HEK293T (cell line): Measurements from ENCODE around the gene CAST.

ENCODE experiments used
- ARNT ChIP-seq: fragments of 450-650 bp; IDR thresholded peaks from 2 replicates; pipeline ENCODE4 v1.6.1; 2017; ENCODE audit warnings: mild to moderate bottlenecking
- BHLHE40 ChIP-seq: fragments of 450-650 bp; IDR thresholded peaks from 2 replicates; pipeline ENCODE4 v1.6.1; 2016; ENCODE audit warnings: mild to moderate bottlenecking, moderate library complexity, borderline replicate concordance
- ELF4 ChIP-seq: fragments of 450-650 bp; IDR thresholded peaks from 2 replicates; pipeline ENCODE4 v1.6.1; 2017; ENCODE audit warnings: antibody characterized with exemption
- FOXA1 ChIP-seq: fragments of 450-650 bp; IDR thresholded peaks from 2 replicates; pipeline ENCODE4 v1.6.1; 2016; ENCODE audit warnings: mild to moderate bottlenecking
- FOXM1 ChIP-seq: fragments of 450-650 bp; IDR thresholded peaks from 2 replicates; pipeline ENCODE4 v1.6.1; 2017; ENCODE audit warnings: mild to moderate bottlenecking, borderline replicate concordance
- HDGF ChIP-seq: fragments of 450-650 bp; IDR thresholded peaks from 2 replicates; pipeline ENCODE4 v1.6.1; 2017; ENCODE audit warnings: antibody characterized with exemption, borderline replicate concordance
- NFRKB ChIP-seq: fragments of 450-650 bp; IDR thresholded peaks from 2 replicates; pipeline ENCODE4 v1.6.1; 2016; ENCODE audit warnings: mild to moderate bottlenecking, moderate library complexity
- SUZ12 ChIP-seq: fragments of 450-650 bp; IDR thresholded peaks from 2 replicates; pipeline ENCODE4 v1.6.1; 2016; ENCODE audit warnings: mild to moderate bottlenecking
- TARDBP ChIP-seq: fragments of 450-650 bp; IDR thresholded peaks from 2 replicates; pipeline ENCODE4 v1.6.1; 2016
- ZNF384 ChIP-seq: fragments of 450-650 bp; IDR thresholded peaks from 2 replicates; pipeline ENCODE4 v1.6.1; 2016
- TF ChIP-seq, protein P1 (sequence below): fragments of 450-650 bp; IDR thresholded peaks from 2 replicates; pipeline ENCODE4 v1.6.1; 2016

DNA sequence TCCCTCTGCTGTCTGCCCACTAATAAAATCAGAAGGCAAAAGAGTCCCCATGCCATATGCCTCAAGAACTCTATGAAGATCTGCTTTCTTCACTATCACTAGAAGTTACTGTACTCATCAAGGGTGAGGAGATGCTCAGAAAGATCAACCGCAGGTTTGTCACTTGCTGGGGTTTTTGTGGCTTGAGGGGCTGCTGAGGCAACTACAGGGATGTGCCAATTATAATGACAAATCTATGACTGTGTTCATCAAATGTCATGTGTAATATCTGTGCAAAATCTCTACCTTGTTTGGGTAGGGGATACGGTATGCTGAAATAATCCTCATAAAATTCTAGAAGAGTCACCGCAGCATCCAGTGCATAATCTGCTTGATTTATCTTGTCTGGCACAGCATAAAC, 132.6 kb downstream of the CAST start:
- TF ChIP-seq FOXA1 (no peak), ELF4 (no peak), SUZ12 (no peak), TARDBP (no peak), NFRKB (no peak), ARNT (no peak), FOXM1 (no peak), HDGF (no peak), BHLHE40 (no peak), ZNF384 (no peak)
- TF ChIP-seq, protein P1, sequence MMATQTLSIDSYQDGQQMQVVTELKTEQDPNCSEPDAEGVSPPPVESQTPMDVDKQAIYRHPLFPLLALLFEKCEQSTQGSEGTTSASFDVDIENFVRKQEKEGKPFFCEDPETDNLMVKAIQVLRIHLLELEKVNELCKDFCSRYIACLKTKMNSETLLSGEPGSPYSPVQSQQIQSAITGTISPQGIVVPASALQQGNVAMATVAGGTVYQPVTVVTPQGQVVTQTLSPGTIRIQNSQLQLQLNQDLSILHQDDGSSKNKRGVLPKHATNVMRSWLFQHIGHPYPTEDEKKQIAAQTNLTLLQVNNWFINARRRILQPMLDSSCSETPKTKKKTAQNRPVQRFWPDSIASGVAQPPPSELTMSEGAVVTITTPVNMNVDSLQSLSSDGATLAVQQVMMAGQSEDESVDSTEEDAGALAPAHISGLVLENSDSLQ: no peak
